Stimulated activated naive CD4-positive, alpha-beta T cell treated with Interleukin-2 at 50 U/mL for 16 hours (primary cell): ENCODE data around the gene LGALS8.

Experiments used
- DNase-seq: peaks from one replicate; lab custom pipeline; 2025; lab: John Stamatoyannopoulos, UW

Gene LGALS8

DNA sequence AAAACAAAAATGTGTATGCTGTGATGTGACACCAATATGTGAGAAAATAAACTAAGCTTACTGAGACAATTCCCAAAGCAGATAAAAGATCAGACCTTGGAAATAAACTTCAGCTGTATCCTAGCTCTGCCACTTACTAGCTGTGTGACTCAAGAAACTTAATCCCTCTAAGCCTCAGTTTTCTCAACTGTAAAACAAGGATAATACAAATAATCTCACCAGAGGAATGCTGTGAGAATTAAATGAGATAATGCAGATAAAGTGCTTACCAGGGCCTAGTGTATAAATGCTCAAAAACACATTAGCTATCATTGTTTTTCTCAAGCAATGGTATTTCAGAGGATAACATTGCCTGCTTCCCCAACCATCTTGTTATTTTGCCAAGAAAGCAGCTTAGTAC, 78.4 kb downstream of the LGALS8 start:
- DNase-seq, result no peak
